Osteoblast (primary cell): ENCODE measurements around the gene ZFR2. TPM values are rescaled to one million over a fixed set of nuclear protein-coding genes. Genes with fewer than 3 reads are reported as not detected.
A peak's percentile ranks its signal among the peaks of the same experiment; 100 is the strongest.

Source experiments
- DNase-seq: peaks from one replicate; pipeline ENCODE4 v3.0.0; 2011; ENCODE audit warnings: low spot score, mixed read lengths; ENCODE audit not compliant: insufficient read length; ENCODE audit errors: missing footprints
- H2AFZ ChIP-seq: 2 replicates; pipeline ENCODE4 v1.6.0; 2011; ENCODE audit warnings: mild to moderate bottlenecking, low read length
- H3K27ac ChIP-seq: 2 replicates; pipeline ENCODE4 v1.5.1; 2011; ENCODE audit warnings: mild to moderate bottlenecking, low read depth, low read length, moderate library complexity
- H3K27me3 ChIP-seq: 2 replicates; pipeline ENCODE4 v1.6.0; 2012; ENCODE audit warnings: mild to moderate bottlenecking, control low read depth, inconsistent platforms, low read length, moderate library complexity; ENCODE audit not compliant: insufficient read depth
- H3K36me3 ChIP-seq: 2 replicates; pipeline ENCODE4 v1.5.1; 2011; ENCODE audit warnings: mild to moderate bottlenecking, low read length, control low read depth, moderate library complexity; ENCODE audit not compliant: insufficient read depth
- H3K4me1 ChIP-seq: 2 replicates; pipeline ENCODE4 v1.5.1; 2011; ENCODE audit warnings: mild to moderate bottlenecking, low read length, control low read depth, moderate library complexity; ENCODE audit not compliant: insufficient read depth
- H3K4me2 ChIP-seq: 2 replicates; pipeline ENCODE4 v1.6.0; 2011; ENCODE audit warnings: mild to moderate bottlenecking, low read length; ENCODE audit not compliant: insufficient read depth
- H3K4me3 ChIP-seq: fragments of 200-600 bp; sonication (generic); 3 replicates; pipeline ENCODE4 v1.5.1; 2012; ENCODE audit warnings: mild to moderate bottlenecking, low read length, inconsistent platforms; ENCODE audit not compliant: insufficient read depth
- H3K79me2 ChIP-seq: 2 replicates; pipeline ENCODE4 v1.6.0; 2012; ENCODE audit warnings: mild to moderate bottlenecking, low read length, control low read depth, inconsistent platforms; ENCODE audit not compliant: insufficient read depth
- H3K9me3 ChIP-seq: 2 replicates; pipeline ENCODE4 v1.5.1; 2011; ENCODE audit warnings: low read depth, low read length, control low read depth
- H4K20me1 ChIP-seq: 2 replicates; pipeline ENCODE4 v1.6.0; 2012; ENCODE audit warnings: mild to moderate bottlenecking, low read length, control low read depth; ENCODE audit not compliant: insufficient read depth
- CTCF ChIP-seq: IDR thresholded peaks from 2 replicates; pipeline ENCODE4 v1.5.1; 2011; ENCODE audit warnings: mild to moderate bottlenecking, low read depth, low read length, moderate library complexity; ENCODE audit errors: extremely low read depth
- total RNA-seq: library from RNA; depleted of rRNA; stranded (reverse); fragments of >200 nt; gene quantifications from 2 replicates; pipeline ENCODE4 v1.2.3, GENCODE V29; 2012

The ZFR2 gene
- total RNA-seq, 1 donor: not detected

GRCh38 chr19:3849787-3850186, 19.1 kb downstream of the ZFR2 start:
- Histone ChIP-seq H3K4me3 (no peak overlapping the region), H2AFZ (no peak overlapping the region), H3K79me2 (no peaks in the 10 kb centered on the region), H3K27ac (no peak overlapping the region), H3K9me3 (peaks cover 9% of the 10 kb centered on the region), H3K4me1 (no peaks in the 10 kb centered on the region), H3K4me2 (no peak overlapping the region), H3K27me3 (peaks cover 8% of the 10 kb centered on the region), H4K20me1 (no peaks in the 10 kb centered on the region), H3K36me3 (no peaks in the 10 kb centered on the region)
- no peak for TF ChIP-seq CTCF
- DNase-seq: peak; percentile 43

GRCh38 chr19:3849092-3849491, 19.7 kb downstream of the ZFR2 start:
- peak; percentile 46 for TF ChIP-seq CTCF

GRCh38 chr19:3844596-3844995, 24.2 kb downstream of the ZFR2 start:
- no peaks in the 10 kb centered on the region for H3K36me3 ChIP-seq
- TF ChIP-seq CTCF: no peak
- no peak overlapping the region for H3K4me3 ChIP-seq
- no peak overlapping the region for H3K4me2 ChIP-seq
- no peak overlapping the region for H3K27ac ChIP-seq
- DNase-seq: peak; percentile 98
- no peaks in the 10 kb centered on the region for H4K20me1 ChIP-seq
- no peaks in the 10 kb centered on the region for H3K4me1 ChIP-seq
- H2AFZ ChIP-seq: no peak overlapping the region
- H3K9me3 ChIP-seq: no peaks in the 10 kb centered on the region
- H3K79me2 ChIP-seq: no peaks in the 10 kb centered on the region
- peaks cover 16% of the 10 kb centered on the region for H3K27me3 ChIP-seq

More at GRCh38 chr19:3849092-3849491, 19.7 kb downstream of the ZFR2 start:
- Histone ChIP-seq H3K27ac (no peak overlapping the region), H3K9me3 (peaks cover 9% of the 10 kb centered on the region), H4K20me1 (no peaks in the 10 kb centered on the region), H3K4me3 (no peak overlapping the region), H3K79me2 (no peaks in the 10 kb centered on the region), H2AFZ (no peak overlapping the region), H3K4me2 (no peak overlapping the region), H3K4me1 (no peaks in the 10 kb centered on the region), H3K36me3 (no peaks in the 10 kb centered on the region), H3K27me3 (peaks cover 8% of the 10 kb centered on the region)
- peak; percentile 87 for DNase-seq

GRCh38 chr19:3842948-3843347, 25.9 kb downstream of the ZFR2 start:
- TF ChIP-seq CTCF: no peak
- Histone ChIP-seq H3K27me3 (peaks cover 23% of the 10 kb centered on the region), H3K4me2 (no peak overlapping the region), H3K4me1 (no peaks in the 10 kb centered on the region), H3K79me2 (no peaks in the 10 kb centered on the region), H3K36me3 (no peaks in the 10 kb centered on the region), H2AFZ (no peak overlapping the region), H3K4me3 (no peak overlapping the region), H3K9me3 (no peaks in the 10 kb centered on the region), H4K20me1 (no peaks in the 10 kb centered on the region), H3K27ac (no peak overlapping the region)
- DNase-seq: peak; percentile 22
